HG02840 (cell line): ENCODE data around the gene FNDC11.
"Not testable (repeated sequence)": the region's sequence is repeated elsewhere in the genome, so short reads cannot be mapped to it uniquely, and the experiment has no call there.

Experiments
- ATAC-seq: cut with Tn5 transposase; IDR thresholded peaks from one replicate; pipeline ENCODE4 v1.9.1; 2021; ENCODE audit warnings: mild to moderate bottlenecking, moderate library complexity, moderate number of reproducible peaks; ENCODE audit not compliant: unreplicated experiment, low FRiP score

FNDC11 gene

DNA sequence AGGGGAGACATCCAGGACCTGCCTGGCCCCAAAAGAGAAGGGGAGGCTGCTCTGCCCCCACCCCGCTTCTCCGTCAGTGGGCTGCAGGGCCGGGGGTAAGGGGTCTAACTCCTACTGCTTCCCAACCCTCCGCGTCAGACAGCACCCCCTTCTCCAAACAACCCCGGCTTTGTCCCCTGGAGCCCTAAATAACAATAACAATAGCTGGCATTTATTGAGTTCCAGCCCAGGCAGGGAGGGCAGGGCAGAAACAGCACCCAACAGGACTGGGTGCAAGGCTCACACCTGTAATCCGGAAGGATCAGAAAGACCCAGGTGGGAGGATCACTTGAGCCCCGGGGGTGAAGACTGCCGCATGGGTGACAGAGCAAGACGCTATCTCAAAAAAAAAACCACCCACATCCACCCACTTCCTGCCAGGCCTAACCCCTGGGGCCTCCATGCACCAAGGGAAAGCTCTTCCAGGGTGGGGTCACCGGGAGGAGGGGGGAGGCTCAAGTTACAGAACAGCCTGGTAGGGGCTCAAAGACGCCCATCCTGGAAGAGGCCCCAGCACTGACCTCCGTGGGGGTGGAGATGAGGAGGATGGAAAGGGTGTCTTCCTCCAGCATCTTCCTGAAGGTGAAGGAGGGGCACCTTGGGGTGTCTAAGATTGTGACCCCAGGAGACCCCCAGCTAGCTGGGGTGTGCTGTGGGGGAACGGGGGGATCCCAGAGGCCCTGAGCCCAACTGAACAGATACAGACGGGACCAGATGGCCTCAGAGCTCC lies 1.3 kb upstream of the FNDC11 start:
- no peak for ATAC-seq

DNA sequence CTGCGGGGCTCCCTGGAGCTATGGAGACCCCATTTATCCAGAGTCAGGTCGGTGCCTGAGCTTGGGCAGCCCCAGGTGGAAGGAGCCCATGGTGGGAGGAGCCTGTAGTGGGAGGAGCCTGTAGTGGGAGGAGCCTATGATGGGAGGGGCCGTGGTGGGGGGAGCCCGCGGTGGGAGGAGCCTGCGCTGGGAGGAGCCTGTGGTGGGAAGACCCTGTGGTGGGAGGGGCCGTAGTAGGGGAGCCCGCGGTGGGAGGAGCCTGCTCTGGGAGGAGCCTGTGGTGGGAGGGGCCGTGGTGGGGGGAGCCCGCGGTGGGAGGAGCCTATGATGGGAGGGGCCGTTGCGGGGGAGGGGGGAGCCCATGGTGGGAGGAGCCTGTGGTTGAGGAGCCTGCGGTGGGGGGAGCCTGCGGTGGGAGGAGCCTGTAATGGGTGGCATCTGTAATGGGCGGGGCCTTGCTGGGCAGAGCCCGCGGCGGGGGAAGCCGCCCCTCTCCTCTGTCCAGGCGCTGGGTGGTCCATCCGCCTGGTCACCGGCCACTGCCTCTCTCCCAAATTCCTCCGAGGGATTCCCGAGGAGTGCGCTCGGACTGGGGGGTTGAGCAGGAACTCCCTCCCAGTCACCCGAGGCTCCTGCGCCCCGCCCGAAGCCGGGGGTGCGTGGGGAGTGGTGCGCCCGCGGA lies 567 bp upstream of the FNDC11 start:
- ATAC-seq = no peak

DNA sequence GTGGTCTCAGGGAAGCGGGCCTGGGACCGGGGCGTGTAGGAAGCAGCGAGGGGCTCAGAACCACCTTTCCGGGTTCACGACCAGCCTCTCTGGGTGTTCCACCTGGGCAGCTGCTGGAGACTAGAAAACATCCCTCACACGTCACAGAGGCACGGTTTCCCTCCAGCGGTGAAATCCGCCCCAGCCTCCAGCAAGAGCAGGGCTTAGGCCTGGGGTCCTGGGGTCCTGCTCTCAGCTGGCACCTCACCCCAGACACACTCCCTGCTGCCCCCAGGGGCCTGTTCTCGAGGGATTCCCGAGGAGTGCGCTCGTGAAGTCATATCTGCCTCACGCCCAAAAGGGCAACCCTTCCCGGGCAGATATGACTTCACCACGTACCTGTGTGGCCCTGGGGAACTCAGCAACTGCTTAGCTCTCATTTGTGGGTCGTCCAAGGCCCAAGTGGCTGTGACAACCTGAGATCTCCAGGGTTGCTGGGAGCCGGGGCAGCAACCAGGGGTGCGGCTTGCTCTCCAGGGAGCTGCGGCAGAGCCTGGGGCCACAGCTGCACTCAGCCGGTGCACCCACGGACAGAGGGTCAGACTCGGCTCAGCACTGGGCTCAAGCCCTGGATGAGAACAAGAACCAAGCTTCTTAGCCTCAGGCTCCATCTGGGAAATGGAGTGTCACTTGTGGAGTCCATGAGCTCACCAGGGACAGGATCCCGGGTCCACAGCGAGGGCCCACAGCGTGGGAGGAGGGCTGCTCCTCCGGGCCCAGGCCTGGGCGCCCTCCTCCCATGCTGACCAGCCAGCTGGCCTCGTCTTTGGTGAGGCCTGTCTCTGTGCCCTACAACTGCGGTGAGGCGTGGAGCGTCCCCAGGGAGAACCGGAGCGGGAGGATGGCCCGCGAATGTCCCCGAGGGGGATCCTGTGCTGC lies 661 bp downstream of the FNDC11 start:
- no peak for ATAC-seq

DNA sequence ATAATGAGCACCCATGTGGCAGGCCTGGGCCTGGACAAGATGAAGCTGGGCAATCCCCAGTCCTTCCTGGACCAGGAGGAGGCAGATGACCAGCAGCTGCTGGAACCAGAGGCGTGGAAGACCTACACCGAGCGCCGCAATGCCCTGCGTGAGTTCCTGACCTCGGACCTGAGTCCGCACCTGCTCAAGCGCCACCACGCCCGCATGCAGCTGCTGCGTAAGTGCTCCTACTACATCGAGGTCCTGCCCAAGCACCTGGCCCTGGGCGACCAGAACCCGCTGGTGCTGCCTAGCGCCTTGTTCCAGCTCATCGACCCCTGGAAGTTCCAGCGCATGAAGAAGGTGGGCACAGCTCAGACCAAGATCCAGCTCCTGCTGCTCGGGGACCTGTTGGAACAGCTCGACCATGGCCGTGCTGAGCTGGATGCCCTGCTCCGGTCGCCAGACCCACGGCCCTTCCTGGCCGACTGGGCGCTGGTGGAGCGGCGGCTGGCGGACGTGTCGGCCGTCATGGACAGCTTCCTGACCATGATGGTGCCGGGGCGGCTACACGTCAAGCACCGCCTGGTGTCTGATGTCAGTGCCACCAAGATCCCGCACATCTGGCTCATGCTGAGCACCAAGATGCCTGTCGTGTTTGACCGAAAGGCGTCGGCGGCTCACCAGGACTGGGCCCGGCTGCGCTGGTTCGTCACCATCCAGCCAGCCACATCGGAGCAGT lies 1.9 kb downstream of the FNDC11 start:
- no peak for ATAC-seq

DNA sequence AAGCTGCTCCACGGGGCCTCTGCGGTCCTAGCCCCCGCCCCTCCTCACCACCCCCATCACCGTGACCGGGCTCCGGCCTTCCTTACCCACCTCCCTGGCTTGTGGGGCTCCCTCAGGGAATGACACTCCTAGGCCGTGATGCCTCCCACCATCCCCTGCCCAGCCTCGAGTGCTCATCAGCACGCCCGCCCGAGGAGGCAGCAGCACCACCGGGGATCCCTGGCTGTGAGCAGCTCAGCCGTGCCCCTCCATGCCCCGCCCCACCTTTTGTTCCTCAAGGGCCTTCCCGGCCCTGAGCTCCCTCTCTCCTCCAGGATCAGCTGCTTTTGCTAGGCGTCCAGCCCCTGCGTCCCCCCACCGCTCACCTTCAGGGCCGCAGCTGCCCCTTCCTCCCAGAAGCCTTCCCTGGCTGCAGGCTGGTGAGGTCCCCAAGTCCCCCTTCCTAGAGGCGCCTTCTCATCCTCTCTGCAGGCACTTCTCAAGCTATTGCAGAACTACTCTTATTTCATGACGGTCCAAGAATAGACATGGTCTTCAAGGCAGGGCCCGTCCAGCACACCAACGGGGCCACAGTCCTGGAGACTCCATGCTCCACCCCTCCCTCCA lies 3.0 kb downstream of the FNDC11 start:
- ATAC-seq = no peak

DNA sequence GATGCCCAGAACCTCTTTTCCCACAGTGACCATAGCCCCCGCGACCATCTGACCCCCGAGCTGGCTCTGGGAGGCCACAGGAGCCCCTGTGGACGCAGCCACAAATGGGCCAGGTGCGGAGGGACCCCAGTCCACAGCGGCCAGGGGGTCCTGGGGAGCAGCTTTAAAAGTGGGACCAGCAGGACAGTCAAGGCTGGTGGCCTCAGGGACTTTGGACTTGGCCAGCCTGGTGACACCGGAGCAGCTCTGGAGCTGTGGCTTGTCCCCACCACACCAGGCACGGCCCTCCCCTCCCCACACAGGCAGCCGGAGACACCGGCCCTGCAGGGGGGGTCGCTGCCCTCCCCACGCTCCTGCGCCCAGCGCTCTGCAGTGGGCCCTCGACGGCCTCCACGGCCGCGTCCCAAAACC lies 3.5 kb downstream of the FNDC11 start:
- ATAC-seq = no peak

DNA sequence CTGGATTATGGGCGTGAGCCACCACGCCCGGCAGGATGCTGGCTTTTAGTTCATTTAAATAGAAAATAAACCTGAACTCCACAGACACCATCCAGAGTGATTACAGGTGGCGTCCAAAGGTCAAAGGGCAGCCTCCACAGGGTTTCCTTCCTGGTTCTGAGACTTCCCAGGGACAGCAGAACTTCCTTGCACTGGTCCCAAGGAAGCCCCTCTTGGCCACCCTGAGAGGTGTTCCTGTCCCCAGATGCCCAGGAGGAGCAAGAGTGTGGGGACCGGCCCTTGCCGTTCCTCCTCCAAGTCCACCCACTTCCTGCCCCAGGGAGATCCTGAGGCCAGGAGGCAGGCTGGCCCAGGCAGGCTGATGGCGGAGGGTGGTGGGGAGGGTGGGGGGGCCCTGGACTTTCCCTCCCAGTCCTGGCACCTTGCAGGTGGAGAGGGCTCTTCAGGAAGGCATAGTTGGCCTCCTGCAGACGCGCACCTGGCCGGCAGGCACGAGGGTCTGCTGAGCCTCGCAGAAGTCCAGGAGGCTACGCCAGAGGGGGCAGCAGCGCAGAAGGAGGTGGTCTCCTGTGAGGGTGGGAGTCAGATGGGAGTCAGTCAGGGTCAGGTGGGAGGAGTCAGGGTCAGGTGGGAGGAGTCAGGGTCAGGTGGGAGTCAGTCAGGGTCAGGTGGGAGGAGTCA lies 5.0 kb downstream of the FNDC11 start:
- ATAC-seq = no peak

DNA sequence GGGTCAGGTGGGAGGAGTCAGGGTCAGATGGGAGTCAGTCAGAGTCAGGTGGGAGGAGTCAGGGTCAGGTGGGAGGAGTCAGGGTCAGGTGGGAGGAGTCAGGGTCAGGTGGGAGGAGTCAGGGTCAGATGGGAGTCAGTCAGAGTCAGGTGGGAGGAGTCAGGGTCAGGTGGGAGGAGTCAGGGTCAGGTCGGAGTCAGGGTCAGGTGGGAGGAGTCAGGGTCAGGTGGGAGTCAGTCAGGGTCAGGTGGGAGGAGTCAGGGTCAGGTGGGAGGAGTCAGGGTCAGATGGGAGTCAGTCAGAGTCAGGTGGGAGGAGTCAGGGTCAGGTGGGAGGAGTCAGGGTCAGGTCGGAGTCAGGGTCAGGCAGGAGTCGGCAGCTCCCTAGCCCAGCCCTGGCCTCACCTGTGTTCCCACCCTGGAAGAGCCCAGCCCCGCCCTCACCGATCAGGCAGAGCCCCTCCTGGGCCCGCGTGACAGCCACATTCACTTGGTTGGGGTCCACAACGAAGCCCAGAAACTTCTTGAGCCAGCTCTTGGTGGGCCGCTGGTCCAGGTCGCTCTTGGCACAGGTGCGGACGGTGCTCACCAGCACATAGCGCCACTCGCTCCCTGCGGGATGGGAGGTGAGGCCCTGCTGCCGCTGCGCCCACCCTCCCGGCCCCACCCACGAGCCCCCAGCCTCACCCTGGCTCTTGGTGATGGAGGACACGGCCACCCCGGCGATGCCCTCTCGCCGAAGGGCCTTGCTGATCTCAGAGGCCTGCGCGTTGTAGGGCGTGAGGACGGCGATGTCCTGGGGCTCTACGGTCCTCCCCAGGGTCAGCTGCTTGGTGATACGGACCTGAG lies 5.8 kb downstream of the FNDC11 start:
- not testable (repeated sequence) for ATAC-seq

DNA sequence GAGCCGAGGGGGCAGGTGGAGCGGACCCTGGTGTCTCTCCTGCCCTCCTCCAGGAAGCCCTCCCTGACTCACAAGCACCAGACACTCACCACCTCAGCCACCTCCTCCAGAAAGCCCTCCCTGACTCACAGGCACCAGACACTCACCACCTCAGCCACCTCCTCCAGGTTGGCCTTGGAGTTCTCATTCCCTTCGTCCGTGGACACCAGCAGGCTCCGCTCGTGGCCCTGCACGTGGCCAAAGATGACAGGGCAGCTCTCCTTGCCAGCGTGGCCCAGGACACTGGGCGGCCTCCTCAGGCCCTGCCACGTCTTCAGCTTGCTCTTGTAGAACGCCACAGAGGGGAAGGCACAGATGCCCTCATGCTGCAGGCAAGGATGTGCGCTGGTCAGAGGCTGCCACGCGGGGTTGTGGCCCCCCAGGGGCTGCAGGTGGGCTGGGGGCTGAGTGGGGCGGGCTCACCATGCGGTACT lies 6.4 kb downstream of the FNDC11 start:
- no peak for ATAC-seq

DNA sequence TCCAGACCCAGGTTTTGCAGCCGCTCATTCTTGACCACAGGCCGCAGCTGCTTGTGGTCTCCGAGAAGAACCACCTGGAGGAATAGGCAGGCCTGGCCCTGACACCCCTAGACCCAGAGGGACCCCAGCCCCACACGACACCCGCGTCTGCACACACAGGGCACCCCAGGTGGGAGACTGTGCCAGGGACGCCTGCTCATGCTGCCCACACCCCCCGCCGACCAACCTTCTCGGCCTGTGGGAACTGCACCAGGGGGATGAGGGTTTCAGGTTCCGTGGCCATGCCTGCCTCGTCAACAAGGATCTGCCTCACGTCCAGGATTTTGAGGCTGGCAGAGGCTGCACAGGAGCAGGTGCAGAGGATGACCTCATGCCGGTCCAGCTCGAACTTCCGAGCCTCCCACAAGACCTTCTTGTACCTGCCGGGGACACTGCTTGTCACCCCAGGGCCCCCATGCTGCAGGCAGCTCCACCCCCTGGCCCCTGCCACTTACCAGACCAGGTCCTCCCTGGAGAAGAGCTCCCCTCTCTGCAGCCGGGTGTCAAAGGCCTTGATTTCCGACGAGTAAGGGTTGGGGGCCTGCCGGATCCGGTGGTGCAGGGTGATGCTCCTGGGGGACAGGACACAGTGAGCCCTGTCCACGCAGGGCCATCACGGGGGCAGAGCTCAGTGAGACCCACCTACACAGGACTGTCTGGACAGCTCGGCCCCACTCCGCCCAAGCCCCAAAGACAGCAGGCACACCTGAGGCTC lies 7.1 kb downstream of the FNDC11 start:
- no peak for ATAC-seq

DNA sequence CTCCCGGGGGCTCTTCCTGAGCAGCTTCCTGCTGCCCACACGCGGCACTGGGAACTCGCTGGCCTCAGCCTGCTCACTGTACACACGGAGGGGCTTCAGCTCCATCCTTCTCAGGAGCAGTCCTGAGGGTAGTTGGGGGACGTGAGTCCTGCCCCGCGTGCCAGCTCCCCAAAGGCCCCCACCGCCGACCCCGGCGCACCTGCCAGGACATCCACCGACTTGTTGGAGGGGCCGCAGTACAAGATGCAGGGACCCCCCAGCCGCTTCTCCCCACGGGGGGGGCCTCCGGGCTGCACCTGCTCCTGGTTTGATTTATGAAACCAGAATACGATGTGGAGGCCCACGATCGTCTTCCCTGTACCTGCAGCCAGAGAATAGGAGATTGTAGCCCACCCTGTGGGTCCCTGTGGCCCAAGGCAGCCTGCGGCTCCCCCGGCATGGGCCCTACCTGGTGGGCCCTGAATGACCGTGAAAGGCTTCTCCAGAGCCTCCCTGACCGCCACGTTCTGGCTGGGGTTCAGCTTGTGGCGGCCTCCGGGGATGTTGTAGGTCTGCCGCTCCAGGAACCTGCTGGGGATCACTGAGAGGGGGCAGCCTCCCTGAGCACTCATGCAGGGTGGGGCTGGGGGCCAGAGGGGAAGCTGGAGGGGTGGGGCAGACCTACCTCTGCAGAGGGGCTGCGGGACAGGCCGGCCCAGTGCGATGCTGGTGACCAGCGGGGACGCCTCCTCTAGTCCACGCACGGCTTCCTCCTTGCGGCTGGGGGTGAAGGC lies 7.9 kb downstream of the FNDC11 start:
- no peak for ATAC-seq

DNA sequence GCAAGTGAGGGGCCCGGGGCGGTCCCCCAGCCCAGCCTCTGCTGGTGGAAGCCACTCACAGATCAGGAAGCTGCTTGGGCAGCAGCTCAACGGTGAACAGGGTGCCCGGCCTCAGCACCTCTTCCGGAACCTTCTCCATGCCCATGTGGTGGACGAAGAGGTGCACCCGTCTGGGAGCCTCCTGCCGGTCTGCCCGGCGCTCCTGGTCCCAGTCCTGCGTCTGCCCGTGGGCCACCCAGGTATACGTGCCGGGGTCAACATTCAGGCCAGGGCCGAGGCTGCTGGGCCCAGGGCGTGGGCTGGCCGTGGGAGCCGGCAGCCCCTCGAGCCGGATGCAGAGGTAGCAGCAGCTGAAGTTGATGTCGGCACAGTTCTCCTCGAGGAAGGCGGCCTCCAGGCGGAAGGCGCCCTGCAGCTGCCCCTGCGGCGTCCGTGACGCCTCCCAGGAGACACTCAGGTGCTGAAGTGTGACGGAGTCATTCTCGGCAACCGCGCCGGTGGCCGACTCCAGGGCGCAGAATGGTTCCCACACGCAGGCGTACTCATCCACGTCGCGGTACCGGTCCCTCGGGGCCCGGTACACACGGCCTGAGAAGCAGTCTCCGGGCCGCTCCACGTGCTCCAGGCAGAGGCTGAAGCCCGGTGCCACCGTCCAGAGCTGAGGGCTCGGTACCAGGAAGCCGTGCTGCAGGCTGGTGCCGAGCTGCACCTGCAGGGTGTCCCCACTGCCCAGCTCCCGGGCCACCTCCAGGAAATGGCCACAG lies 8.7 kb downstream of the FNDC11 start:
- ATAC-seq = no peak

DNA sequence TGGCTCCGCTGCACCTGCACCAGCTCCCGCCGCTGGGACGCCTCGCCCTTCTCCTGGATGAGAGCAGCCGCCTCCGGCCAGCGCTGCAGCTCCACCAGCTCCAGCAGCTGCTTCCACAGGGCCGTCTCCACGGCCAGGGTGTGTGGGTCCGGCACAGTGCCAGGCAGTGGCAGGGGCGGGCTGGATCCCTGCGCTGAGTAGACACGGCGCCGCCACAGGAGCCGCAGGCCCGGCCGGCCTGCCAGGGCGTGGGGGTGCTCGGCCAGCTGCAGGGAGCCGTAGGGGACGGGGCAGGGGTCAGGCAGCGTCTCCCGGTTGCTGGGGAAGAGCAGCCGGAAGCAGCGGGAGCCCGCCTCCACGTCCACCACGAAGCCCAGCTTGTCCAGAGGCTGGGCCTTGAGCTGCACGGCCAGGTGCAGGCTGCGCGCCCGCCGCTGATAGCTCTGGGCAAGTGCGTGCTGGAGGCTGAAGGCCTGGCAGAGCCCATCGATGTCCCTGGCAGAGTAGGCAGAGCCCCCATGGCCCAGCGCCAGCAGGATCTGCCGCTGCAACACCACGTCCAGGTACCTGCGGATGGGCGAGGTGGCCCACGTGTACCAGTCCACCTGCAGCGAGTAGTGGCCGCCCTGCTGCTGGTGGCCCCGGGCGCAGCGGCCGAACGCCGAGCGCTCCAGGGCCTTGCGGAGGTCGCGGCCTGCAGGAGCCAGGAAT lies 9.4 kb downstream of the FNDC11 start:
- no peak for ATAC-seq

DNA sequence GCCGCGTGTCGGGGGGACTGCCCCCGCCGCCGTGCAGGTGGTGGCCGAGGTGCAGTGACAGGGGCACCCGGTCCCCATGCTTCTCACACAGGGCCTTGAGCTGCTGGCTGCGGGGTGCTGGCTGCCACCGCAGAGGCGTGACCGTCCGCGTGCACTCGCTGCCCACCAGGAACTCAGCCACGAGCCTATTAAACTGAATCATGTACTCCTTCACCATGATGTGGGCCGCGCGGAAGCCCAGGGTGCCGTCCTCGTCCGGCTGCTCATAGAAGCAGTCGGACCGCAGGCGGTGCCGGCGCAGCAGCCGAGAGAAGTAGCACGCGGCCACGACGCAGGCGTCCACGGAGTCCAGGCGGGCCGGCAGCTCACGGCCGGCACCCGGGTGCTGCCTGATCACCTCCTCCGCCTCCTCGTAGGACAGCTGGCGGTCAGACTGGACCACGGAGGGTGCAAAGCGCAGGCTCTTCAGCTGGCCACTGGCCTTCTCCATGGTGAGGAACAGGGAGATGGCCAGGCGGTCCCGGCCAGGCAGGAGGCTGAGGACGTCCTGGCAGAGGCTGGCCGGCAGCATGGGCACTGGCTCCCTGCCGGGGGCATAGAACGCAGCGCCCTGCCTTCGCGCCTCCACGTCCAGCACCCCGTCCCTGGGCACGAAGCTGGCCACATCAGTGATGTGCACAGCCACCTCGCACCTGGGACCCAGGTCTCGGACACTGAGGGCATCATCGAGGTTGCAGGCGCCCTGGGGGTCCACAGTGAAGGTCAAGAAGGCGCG lies 10.3 kb downstream of the FNDC11 start:
- no peak for ATAC-seq
